Measurements from ENCODE around the gene NDEL1.
"Not testable (repeated sequence)": the region's sequence is repeated elsewhere in the genome, so short reads cannot be mapped to it uniquely, and the experiment has no call there.

The NDEL1 gene

DNA sequence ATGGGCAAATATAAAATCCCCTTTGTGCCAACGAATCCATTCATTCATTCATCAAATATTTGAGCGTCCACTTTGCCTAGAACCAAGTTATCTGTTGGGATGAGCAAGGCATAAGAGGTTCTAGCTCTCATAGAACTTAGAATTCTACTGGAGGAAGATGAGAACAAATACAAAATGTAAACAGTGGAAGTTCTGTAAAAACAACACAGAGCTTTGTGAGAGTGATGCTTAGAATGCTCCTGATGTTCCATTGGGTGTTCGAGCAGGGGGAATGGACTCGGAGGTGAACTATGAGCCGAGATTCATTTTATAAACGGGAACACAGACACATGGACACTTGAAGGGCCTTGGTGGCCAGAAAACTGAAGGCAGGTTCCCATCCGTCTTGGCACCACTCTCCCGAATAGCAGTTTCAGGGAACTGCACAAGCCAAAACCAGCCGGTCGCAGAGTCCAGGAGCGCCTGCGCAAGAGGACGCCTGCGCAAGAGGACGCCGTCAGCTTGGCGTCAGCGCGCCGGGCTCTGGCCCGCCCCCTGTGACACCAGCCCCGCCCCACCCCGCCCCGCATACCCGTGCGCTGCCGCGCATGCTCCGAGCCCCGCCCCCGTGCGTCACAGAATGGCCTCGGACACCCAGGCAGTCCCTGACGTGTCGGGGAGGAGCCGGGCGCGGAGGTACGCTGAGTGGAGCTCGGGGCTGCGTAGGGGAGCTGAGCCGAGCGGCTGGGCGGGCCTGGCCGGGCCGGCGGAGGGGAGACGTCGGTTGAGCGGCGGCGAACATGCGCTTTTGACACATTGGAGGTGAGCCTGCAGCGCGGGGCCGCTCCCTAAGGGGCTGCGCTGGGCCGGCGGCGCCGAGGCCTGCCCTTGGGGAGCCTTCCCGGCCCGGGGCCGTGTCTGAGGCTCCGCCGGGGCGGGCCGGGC is at the start of gene NDEL1:
Gene NDEL1, plus strand, starts transcription at position 640 of the 924 bp plus-strand sequence. CDS start 8,388 bp downstream, outside the sequence.
- peak; percentile 97 for DNase-seq

- no peak for DNase-seq
Observed at GRCh38 chr17:8386841-8387240, 48.8 kb upstream of the NDEL1 start.

DNA sequence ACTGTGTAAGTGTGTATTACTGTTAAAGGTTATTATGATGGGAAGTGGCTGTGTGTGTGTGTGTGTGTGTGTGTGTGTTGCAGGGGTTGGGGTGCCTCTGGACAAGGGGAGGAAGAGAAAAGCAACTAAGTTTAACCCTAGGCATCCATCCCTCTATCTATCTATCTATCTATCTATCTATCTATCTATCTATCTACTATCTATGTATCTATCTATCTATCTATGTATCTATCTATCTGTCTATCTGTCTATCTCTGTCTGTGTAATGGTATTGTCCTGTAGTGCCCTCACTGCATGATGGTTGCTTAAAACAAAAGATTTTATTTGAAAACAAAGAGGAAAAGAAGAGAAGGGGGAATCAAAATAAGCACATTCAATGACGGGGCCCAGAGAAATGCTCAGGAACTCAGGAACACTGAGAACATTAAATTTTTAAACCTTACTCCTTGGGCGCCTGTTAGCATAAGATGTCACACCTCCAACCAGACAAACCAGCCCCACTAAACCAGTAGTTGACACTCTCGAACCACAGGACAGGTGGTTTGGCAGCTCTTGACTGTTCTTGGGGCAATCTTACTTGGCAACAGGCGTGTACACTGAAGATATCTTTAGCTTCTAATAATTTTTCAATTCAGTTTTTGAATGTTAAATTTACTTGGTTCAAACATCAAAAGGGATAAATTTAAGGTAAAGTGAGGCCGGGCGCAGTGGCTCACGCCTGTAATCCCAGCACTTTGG is 47.6 kb upstream of the NDEL1 start:
- DNase-seq: peak; percentile 40

DNA sequence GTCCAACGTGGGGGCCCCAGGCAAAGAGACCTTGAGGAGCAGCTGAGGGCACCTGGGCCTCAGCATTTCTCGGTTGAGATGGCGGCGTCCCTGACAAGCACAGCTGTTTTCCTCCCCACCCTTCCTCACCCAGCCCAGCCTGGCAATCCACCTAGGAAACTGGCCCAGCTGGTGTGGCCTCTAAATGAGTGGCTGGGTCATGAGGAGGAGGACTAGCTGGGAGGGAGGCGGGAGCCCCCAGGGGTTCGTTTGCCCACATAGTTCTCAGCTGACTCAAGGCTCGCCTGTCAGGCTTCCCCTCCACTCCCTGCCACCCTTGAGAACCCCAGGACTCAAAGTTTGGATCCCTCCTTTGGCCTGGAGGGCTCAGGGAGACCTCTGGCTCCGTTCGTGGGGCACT is 44.0 kb upstream of the NDEL1 start:
- no peak for DNase-seq

DNA sequence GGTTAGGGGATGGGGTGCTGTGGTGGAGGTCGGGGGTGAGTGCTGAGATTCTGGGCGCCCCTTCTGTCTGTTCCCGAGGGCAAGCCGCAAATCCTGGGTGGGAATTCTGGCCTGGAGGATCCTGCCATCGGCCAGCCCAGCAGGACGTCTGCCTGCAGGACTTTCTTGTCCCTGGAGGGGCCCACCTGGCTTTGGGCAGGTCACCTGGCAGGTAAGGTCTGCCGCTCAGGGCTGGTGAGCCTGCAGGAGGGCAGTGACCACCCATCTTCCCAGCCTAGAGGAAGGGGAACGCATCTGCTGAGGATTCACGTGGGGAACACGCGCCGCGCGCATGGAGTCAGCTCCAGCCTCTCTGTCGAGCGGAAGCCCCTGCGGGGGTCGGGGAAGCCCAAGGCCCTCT is 43.4 kb upstream of the NDEL1 start:
- DNase-seq: no peak

DNA sequence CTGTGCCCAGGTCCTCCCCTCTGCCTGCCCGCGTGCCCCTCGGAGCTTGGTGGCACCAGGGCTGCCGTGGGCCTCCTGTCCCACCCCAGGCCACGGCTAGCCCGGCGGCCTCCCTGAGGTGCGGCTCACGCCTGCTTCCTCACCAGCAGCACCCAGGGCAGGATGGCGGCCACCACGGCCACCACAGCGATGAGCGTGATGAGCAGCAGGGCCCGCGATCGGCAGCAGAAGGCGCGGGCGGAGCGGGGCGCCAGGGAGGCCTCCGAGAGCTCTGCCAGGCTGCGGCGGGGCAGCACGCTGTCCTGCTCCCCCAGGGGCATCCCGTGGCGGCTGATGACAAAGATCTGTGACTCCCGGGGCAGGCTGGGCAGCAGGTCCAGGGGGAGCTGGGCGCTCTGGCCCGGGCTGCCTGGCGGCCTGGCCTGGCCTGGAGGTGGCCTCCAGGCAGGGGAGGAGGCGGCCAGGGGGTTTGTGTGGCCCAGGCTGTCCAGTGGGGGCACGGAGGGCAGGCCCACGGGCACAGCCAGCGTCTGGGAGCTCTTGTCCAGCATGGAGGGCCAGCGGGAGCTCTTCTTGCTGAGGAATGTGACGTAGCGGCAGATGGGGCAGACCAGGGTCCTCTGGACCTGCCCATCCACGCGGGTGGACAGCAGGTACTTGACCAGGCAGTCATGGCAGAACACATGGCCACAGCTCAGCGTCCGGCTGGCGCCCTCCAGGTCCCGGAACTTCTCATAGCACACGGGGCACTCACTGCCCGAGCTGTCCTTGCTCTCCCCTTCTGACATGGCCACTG is 42.8 kb upstream of the NDEL1 start:
- DNase-seq: no peak

GRCh38 chr17:8393470-8394231 is 42.0 kb upstream of the NDEL1 start:
- peak; percentile 59 for DNase-seq

- DNase-seq: not testable (repeated sequence)
Observed at GRCh38 chr17:8394497-8394896, 41.2 kb upstream of the NDEL1 start.

DNA sequence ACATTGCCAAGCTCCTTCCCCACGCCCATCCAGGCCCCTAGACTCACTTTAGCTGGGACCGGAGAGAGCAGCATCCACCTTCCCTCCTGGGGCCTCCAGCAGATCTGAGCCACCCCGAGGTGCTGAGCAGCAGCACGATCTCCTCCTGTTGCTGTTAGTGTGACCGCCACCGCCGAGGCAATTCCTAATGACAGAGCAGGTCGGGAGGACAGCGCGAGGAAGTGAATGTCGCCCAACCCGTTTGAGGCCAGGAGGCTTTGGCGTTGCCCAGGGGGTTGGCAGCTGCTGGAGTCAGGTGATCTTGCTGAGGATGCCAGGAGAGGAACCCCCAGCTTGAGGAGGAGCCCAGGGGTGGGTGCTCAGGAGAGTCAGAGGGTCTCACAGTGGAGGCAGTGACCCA is 38.0 kb upstream of the NDEL1 start, which contains the start of gene RNF222:
Gene RNF222, minus strand, starts transcription at position 192 of the 400 bp plus-strand sequence. CDS start 4,366 bp downstream, outside the sequence.
- no peak for DNase-seq

DNA sequence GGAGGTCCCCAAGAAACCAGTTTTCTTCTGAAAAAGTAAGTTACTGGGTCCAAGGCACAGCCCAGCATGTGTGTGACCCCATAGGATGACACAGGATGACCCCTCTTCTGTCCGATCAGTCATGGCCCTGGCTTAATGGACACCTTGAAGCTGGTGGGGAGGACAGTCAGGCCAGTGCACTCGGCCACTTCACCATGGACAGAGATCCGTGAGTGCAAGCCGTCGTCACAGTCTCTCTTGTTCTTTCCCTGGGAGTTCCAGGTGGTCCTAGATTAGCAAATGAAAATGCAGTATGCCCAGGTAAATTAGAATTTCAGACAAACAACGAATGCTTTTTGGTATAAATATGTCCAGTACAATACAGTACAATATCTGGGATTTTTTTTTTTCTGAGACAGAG is 36.7 kb upstream of the NDEL1 start:
- DNase-seq: no peak

GRCh38 chr17:8401107-8401506 is 34.6 kb upstream of the NDEL1 start:
- no peak for DNase-seq

- DNase-seq: no peak
Observed at GRCh38 chr17:8402921-8403536, 32.7 kb upstream of the NDEL1 start.

GRCh38 chr17:8405499-8406016 is 30.1 kb upstream of the NDEL1 start:
- no peak for DNase-seq

DNA sequence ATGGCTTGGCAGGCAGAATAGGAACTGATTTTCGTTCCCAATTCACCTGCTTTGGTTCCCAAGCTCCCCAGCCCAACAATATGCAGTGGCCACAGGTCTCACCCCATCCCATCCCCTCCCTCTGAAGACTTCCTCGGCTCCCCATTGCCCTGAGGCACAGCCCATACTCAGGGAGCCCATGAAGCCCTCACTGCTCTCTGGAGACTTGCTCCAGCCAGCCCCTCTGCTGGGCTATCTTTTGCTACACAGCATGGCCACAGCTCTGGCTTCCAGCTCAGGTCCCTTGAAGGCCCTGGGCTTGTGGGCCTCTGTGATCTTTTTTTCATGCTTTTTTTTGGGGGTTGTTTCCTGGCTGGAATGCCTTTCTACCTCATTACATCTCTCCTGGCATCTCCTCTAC is 29.5 kb upstream of the NDEL1 start:
- DNase-seq: no peak

- no peak for DNase-seq
Observed at GRCh38 chr17:8408371-8408770, 27.3 kb upstream of the NDEL1 start.

GRCh38 chr17:8409966-8410882 is 25.5 kb upstream of the NDEL1 start:
- DNase-seq: peak; percentile 65

- no peak for DNase-seq
Observed at GRCh38 chr17:8410883-8411238, 24.8 kb upstream of the NDEL1 start.

DNA sequence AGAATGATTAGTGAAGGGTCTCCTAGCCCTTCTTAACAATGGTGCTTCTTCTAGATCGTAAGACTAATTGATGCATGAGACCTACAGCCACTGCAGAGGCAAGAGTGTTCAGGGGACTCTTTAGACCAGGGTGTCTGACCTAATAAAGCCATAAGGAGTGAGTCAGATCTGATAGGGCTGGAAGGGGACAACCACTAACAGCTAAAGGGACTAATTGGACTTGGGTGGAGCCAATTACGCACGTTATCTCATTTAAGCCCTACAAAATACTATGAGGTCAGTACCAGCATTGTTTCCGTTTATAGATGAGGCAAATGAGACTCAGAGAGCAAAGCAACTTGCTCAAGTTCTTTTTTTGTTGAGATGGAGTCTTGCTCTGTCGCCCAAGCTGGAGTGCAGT is 23.6 kb upstream of the NDEL1 start:
- no peak for DNase-seq

DNA sequence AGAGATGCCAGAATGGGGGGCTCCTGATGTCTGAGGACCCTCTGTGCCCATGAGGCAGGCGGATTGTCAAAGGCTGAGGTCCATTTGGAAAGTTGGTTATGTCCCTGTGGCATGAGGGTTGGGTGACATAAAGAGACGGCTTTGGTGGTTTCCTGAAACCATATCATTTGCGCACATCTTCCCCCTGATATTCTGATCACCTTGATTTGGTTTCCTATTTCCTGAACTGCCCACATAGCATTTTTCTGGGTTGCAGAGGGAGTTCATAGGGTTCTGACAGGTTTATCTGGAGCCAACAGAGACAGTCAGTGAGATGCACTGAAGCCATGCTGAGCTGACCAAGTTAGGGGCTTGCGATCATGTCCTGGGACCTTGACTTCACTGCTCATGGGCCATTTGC is 22.4 kb upstream of the NDEL1 start:
- DNase-seq: no peak

DNA sequence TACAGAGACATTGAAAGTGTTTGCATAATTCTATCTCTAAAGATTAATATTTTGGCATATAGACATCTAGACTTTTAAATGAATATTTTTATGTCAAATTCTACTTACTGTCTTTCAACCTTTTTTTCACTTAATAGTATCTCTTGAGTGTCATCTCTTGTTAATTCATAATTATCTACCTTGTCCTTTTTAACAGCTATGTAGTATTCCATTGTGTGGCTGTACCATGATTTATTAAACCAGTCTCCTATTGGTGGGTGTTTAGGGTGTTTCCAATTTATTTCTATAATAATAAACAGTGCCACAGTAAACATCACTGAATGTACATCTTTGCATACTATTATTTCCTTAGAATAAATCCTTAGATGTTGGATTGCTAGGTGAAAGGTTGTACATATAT is 21.7 kb upstream of the NDEL1 start:
- DNase-seq: no peak

- DNase-seq: no peak
Observed at GRCh38 chr17:8417806-8418205, 17.9 kb upstream of the NDEL1 start.

Measured in CD4-positive, alpha-beta T cell treated with Interleukin-4 for 4 hours (primary cell).